AG10803 (cell line): Measurements from ENCODE around the gene CDKAL1.
A peak's percentile ranks its signal among the peaks of the same experiment; 100 is the strongest.
"Not testable (repeated sequence)": the region's sequence is repeated elsewhere in the genome, so short reads cannot be mapped to it uniquely, and the experiment has no call there.

Experiments used
- DNase-seq: peaks from one replicate; pipeline ENCODE4 v3.0.0; 2010; ENCODE audit warnings: low read depth
- H3K4me3 ChIP-seq: 2 replicates; pipeline ENCODE4 v1.5.1; 2011; ENCODE audit warnings: mild to moderate bottlenecking, low read length, control low read depth
- CTCF ChIP-seq: conservative IDR thresholded peaks from 2 replicates; pipeline ENCODE4 v1.5.1; 2011; ENCODE audit warnings: mild to moderate bottlenecking, low read length, control low read depth, inconsistent platforms

Gene CDKAL1

GRCh38 chr6:21186479-21187055, 652.3 kb downstream of the CDKAL1 start:
- no peak for TF ChIP-seq CTCF
- no peak overlapping the region for H3K4me3 ChIP-seq
- DNase-seq = peak; percentile 15

- TF ChIP-seq CTCF = no peak
- no peak overlapping the region for H3K4me3 ChIP-seq
- no peak for DNase-seq
Measured at GRCh38 chr6:21187485-21187884, 653.2 kb downstream of the CDKAL1 start.

- H3K4me3 ChIP-seq = no peak overlapping the region
- DNase-seq = no peak
Measured at GRCh38 chr6:21188505-21189223, 654.4 kb downstream of the CDKAL1 start.

GRCh38 chr6:21189759-21190158, 655.5 kb downstream of the CDKAL1 start:
- TF ChIP-seq CTCF = no peak
- DNase-seq = no peak
- H3K4me3 ChIP-seq = no peak overlapping the region

More at GRCh38 chr6:21188505-21189223, 654.4 kb downstream of the CDKAL1 start:
- TF ChIP-seq CTCF = no peak

- H3K4me3 ChIP-seq = no peak overlapping the region
- no peak for DNase-seq
- TF ChIP-seq CTCF = no peak
Measured at GRCh38 chr6:21190701-21191100, 656.4 kb downstream of the CDKAL1 start.

GRCh38 chr6:21193790-21194475, 659.7 kb downstream of the CDKAL1 start:
- TF ChIP-seq CTCF = no peak
- H3K4me3 ChIP-seq = no peak overlapping the region
- DNase-seq = no peak

GRCh38 chr6:21195301-21195700, 661.0 kb downstream of the CDKAL1 start:
- not testable (repeated sequence) for DNase-seq, H3K4me3 ChIP-seq
